Measurements from ENCODE around the gene BCAM. TPM values are rescaled to one million over a fixed set of nuclear protein-coding genes. Genes with fewer than 3 reads are reported as not detected.

BCAM gene
- total and polyA plus RNA-seq, 2 experiments from 2014 or later = 34.7 to 77.1 TPM

- Histone ChIP-seq H3K27ac (no peak overlapping the region), H3K79me2 (no peaks in the 10 kb centered on the region), H3K36me3 (replicated peaks; ENCODE audit: insufficient read depth, low read depth) (no peaks in the 10 kb centered on the region), H4K20me1 (ENCODE audit: insufficient read depth, poor library complexity, severe bottlenecking) (no peaks in the 10 kb centered on the region), H3K4me3 (no peak overlapping the region), H3K27me3 (no peaks in the 10 kb centered on the region), H3K9me2 (replicated peaks; ENCODE audit: insufficient read depth) (no peaks in the 10 kb centered on the region), H3K9me3 (ENCODE audit: low read depth) (no peaks in the 10 kb centered on the region), H3K4me2 (no peak overlapping the region), H3K4me1 (ENCODE audit: insufficient read depth) (peaks cover 4% of the 10 kb centered on the region), H2AFZ (no peak overlapping the region)
- TF ChIP-seq EZH2phosphoT487 (IDR thresholded peaks at IDR 0.05; ENCODE audit: low read depth, severe bottlenecking, unreplicated experiment) = no peak
- 90% methylated on average over 20 of the region's 20 CpGs for WGBS (ENCODE audit: low lambda C conversion rate, missing lambda C conversion rate)
- no peak for DNase-seq (ENCODE audit: low spot score)
Observed at GRCh38 chr19:44818466-44819031, 9.6 kb downstream of the BCAM start.

GRCh38 chr19:44819246-44819832 is 10.4 kb downstream of the BCAM start:
- Histone ChIP-seq H3K79me2 (no peaks in the 10 kb centered on the region), H2AFZ (no peak overlapping the region), H3K9me2 (replicated peaks; ENCODE audit: insufficient read depth) (no peaks in the 10 kb centered on the region), H3K4me1 (ENCODE audit: insufficient read depth) (peaks cover 4% of the 10 kb centered on the region), H3K9me3 (ENCODE audit: low read depth) (no peaks in the 10 kb centered on the region), H3K4me3 (no peak overlapping the region), H3K36me3 (replicated peaks; ENCODE audit: insufficient read depth, low read depth) (no peaks in the 10 kb centered on the region), H3K27ac (no peak overlapping the region), H3K27me3 (no peaks in the 10 kb centered on the region), H3K4me2 (no peak overlapping the region), H4K20me1 (ENCODE audit: insufficient read depth, poor library complexity, severe bottlenecking) (no peaks in the 10 kb centered on the region)
- DNase-seq (ENCODE audit: low spot score) = no peak
- TF ChIP-seq EZH2 (IDR thresholded peaks at IDR 0.05; ENCODE audit: borderline replicate concordance) (no peak), CTCF (IDR thresholded peaks at IDR 0.05; ENCODE audit: poor library complexity) (no peak), EZH2phosphoT487 (IDR thresholded peaks at IDR 0.05; ENCODE audit: low read depth, severe bottlenecking, unreplicated experiment) (no peak)
- 96% methylated on average over 25 of the region's 28 CpGs for WGBS (ENCODE audit: low lambda C conversion rate, missing lambda C conversion rate)

GRCh38 chr19:44820648-44821609 is 12.0 kb downstream of the BCAM start:
- Histone ChIP-seq H3K36me3 (replicated peaks; ENCODE audit: insufficient read depth, low read depth) (no peaks in the 10 kb centered on the region), H3K4me3 (no peak overlapping the region), H3K27me3 (no peaks in the 10 kb centered on the region), H3K79me2 (no peaks in the 10 kb centered on the region), H3K9me3 (ENCODE audit: low read depth) (no peaks in the 10 kb centered on the region), H3K27ac (no peak overlapping the region), H3K9me2 (replicated peaks; ENCODE audit: insufficient read depth) (no peaks in the 10 kb centered on the region), H4K20me1 (ENCODE audit: insufficient read depth, poor library complexity, severe bottlenecking) (no peaks in the 10 kb centered on the region), H2AFZ (no peak overlapping the region), H3K4me1 (ENCODE audit: insufficient read depth) (peaks cover 4% of the 10 kb centered on the region), H3K4me2 (no peak overlapping the region)
- no peak for DNase-seq (ENCODE audit: low spot score)
- 90% methylated on average over 16 of the region's 35 CpGs for WGBS (ENCODE audit: low lambda C conversion rate, missing lambda C conversion rate)
- TF ChIP-seq CTCF (IDR thresholded peaks at IDR 0.05; ENCODE audit: poor library complexity) (no peak), EZH2phosphoT487 (IDR thresholded peaks at IDR 0.05; ENCODE audit: low read depth, severe bottlenecking, unreplicated experiment) (no peak), EZH2 (IDR thresholded peaks at IDR 0.05; ENCODE audit: borderline replicate concordance) (no peak)

GRCh38 chr19:44822177-44822576 is 13.3 kb downstream of the BCAM start:
- Histone ChIP-seq H3K27ac (no peak overlapping the region), H3K4me1 (ENCODE audit: insufficient read depth) (peaks cover 4% of the 10 kb centered on the region), H3K9me3 (ENCODE audit: low read depth) (no peaks in the 10 kb centered on the region), H2AFZ (no peak overlapping the region), H3K4me3 (no peak overlapping the region), H3K27me3 (peaks cover 1% of the 10 kb centered on the region), H3K4me2 (no peak overlapping the region), H3K9me2 (replicated peaks; ENCODE audit: insufficient read depth) (no peaks in the 10 kb centered on the region), H4K20me1 (ENCODE audit: insufficient read depth, poor library complexity, severe bottlenecking) (no peaks in the 10 kb centered on the region), H3K79me2 (no peaks in the 10 kb centered on the region), H3K36me3 (replicated peaks; ENCODE audit: insufficient read depth, low read depth) (no peaks in the 10 kb centered on the region)
- no peak for TF ChIP-seq CTCF (IDR thresholded peaks at IDR 0.05; ENCODE audit: poor library complexity)
- no peak for TF ChIP-seq EZH2phosphoT487 (IDR thresholded peaks at IDR 0.05; ENCODE audit: low read depth, severe bottlenecking, unreplicated experiment)
- TF ChIP-seq EZH2 (IDR thresholded peaks at IDR 0.05; ENCODE audit: borderline replicate concordance) = no peak
- WGBS (ENCODE audit: low lambda C conversion rate, missing lambda C conversion rate) = 89% methylated on average over 11 of the region's 11 CpGs
- no peak for DNase-seq (ENCODE audit: low spot score)

Measured in hepatocyte (in vitro differentiated cells).